GM15510 (cell line): ENCODE results near the gene ME1.

Experiments used
- POLR2A ChIP-seq: IDR thresholded peaks from 3 replicates; pipeline ENCODE4 v1.6.1; 2011; ENCODE audit warnings: borderline replicate concordance; ENCODE audit not compliant: insufficient read length; ENCODE audit errors: extremely low read depth

The ME1 gene

GRCh38 chr6:83371423-83371822 lies 59.4 kb downstream of the ME1 start:
- TF ChIP-seq POLR2A = no peak

DNA sequence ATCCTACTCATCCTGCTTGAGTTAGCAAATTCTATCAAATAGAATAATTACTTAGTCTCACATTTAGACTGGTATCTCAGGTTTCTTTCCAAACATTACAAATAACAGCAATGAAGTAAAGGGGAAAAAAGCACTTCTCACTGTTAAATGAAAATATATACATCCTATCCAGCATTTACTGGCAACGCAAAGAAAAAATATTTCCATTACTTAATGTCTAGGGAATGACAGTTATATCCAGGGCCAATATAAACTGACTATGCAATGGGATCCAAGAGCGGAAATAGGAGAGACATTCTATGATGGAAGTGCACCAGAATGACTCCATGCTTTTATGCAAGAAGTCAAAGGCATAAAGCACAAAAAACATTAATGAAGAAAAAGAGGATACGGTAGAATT lies 60.3 kb downstream of the ME1 start:
- no peak for TF ChIP-seq POLR2A

- no peak for TF ChIP-seq POLR2A
Observed at GRCh38 chr6:83369692-83370091, 61.2 kb downstream of the ME1 start.

DNA sequence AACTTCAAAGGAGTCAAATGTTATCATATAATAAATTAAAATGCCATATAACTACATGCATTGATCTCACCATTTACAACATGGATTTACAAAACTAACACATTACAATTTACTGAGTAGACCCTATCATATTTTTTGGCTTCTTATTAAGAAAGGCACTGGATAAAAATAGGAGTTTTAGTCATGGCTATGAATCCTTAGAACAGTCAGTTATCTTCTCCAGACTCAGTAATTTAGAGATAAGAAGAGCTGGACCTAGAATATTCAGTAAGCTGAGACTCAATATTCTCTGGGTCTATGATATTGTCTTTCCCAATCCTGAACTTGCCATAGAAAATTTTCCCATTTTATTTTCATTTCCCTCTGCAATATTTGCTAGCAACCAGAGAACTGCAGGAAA lies 62.3 kb downstream of the ME1 start:
- TF ChIP-seq POLR2A = no peak

DNA sequence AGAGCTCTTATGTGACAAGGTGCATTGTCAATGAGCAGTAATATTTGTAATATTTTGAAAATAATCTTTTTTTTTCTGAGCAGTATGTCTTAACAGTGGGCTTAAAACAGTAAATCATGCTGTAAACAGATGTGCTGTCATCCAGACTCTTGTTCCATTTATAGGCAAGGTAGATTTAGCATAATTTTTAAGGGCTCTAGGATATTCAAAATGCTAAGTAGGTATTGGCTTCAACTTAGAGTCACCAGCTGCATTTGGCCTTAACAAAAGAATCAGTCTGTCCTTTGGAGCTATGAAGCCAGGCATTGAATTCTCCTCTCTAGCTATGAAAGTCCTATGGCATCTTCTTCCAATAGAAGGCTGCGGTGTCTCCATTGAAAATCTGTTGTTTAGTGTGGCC lies 63.7 kb downstream of the ME1 start:
- TF ChIP-seq POLR2A = no peak

- no peak for TF ChIP-seq POLR2A
Observed at GRCh38 chr6:83365931-83366330, 64.9 kb downstream of the ME1 start.

DNA sequence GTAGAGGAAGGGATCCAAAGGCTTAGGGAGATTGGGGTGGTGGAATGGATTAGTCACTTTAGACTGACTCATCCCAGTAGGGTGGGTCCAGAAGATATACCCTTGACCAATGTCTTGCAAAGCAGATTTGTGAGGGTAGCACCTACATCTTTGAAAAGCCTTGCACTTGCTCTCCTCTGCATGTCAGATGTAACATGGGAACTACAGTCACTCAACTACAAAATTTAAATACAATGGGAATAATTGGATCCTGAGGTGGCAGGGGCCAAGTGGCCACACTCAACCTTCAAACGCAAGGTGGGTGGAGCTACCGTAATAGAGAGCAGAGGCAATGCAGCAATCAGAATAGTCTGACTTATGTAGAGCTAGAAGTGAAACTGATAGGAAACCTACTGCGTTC lies 71.2 kb downstream of the ME1 start:
- no peak for TF ChIP-seq POLR2A

DNA sequence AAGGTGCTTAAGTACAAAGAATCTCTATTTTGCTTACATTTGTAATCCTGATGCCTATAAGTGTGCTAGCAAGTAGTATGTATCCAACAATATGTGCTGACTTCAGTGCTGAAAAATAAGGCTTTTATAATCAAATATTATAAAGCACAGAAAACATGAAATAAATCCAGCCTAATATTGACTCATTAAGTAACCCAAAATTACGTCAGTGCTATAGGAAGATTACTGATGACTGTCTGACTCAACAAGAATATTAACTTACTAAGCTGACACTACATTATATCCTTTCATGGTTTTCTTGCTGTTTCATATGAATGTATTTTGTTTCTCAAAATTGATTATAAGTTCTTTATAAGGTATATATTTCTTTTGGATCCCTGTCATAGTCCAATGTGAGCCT lies 76.1 kb downstream of the ME1 start:
- TF ChIP-seq POLR2A = no peak

- no peak for TF ChIP-seq POLR2A
Observed at GRCh38 chr6:83352424-83353061, 78.3 kb downstream of the ME1 start.

DNA sequence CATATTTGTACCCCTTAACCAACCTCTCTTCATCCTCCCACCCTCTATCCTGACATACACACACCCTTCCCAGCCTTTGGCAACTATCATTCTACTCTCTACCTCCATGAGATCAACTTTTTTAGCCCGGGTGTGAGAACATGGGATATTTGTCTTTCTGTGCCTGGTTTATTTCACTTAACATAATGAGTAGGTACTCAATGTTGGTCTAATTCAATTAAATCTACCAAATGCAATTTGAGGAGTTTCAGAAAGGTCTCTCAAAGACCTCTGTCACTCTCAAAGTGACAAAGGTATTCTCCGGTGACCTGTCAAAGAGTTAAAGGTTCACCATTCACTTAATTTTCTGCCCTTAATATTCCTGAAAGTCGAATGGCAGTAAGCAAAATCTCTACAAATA lies 87.7 kb downstream of the ME1 start:
- no peak for TF ChIP-seq POLR2A

- TF ChIP-seq POLR2A = no peak
Observed at GRCh38 chr6:83341765-83342164, 89.1 kb downstream of the ME1 start.

DNA sequence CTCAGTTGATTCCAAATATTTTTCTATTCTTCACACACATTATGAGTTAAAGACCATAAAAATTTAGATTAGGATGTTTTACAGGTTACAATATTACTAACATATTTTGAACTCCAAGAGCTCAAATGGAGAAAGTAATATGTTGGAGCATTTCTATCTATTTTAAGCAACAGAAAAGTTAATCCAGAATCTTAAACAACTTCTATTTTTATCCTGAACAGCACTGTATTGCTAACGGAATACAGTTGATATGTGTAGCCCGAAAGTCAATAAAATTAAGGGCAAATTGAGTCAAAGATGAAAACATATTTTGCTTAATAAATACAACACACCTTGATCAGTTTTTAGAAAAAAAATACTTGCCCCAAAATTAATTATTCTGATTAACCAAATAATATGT lies 97.4 kb downstream of the ME1 start:
- TF ChIP-seq POLR2A = no peak

DNA sequence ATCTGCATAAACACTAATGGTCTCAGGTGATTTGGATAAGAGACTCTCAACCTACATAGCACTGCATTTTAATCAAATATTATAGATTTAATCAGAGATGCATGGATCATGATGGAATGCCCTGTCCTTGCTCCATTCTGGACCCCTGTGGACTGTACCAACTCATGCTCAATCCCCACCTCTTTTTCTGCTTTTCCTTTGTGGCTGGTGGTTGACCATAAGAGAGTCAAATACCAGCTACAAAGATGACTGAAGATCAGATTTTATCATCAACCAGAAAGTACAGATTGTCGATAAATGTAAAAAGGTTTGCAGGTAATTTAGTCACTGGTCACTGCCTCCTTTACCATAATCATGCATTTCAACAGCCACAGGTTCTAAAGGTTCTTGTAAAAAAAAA lies 116.2 kb downstream of the ME1 start:
- no peak for TF ChIP-seq POLR2A

DNA sequence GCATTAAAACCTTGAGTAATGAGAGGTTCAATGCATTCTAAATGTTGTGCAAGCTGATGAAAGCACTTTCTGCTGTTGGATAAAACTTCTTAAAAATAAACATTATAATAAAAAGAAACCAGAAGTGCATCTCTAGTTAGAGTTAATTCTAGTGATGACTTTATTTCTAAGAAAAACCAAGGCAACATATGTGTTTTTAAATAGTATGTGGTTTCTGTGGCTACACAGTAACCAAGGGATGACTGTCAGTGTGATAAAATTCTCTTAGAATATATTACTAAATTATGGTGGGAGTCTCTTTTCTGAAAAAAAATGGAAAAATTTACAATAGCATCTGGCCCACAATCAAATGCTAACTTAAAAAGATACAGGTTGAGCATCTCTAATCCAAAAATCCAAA lies 117.0 kb downstream of the ME1 start:
- TF ChIP-seq POLR2A = no peak

DNA sequence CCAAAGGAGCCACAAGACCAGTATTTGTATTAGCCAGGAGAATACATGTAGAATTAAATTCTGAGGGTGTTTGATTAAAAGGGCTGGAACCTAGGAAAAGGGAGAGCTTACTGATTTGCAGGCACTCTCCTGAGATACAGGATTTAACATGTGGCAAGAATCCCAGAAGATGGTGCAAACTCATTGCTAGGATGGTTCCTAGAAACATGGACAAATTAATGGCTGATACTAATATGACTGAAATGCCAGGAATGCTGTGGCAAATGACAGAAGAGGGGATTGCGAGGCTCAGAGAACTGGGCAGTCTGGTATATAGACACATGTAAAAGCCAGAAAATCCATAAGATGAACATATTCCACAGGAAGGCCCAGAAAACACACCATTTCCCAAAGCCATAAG lies 119.6 kb downstream of the ME1 start:
- TF ChIP-seq POLR2A = no peak

DNA sequence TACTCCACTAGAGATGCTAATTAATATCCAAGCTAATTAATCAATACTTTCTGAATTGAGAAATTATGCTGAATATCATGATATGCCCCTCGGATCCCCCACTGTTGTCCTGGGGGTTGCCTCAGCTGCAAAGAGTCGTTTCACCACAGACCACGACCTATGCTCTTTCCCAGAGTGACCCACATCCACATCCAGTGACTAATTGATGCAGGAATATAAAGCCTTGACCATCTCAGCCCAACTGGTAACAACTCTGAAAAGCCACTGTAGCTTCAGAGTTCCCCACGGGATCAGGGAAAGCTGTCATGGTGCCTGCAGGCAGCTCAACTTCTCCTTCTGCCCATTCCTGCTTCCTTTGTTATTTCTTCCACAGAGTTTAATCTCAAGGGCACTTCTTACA lies 120.8 kb downstream of the ME1 start:
- no peak for TF ChIP-seq POLR2A

DNA sequence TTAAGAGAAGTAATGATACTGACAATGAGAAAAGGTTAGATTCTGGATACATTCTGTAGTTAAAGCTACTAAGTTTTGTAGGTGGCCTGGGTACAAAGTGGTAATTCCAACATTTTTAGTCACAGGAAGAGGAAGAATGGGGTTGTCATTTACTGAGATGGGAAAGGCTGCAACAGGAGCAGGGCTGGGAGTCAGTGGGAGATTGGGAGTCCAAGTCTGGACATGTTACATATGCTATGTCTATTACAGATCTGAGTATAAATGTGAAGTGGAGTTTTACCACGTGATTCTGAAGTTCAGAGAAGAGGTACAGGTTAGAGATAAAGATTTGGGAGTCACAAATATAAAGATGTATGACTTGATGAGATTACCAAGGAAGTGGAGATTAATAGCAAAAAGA lies 121.5 kb downstream of the ME1 start:
- TF ChIP-seq POLR2A = no peak
